Measurements from ENCODE around the gene FRS2.

DNA sequence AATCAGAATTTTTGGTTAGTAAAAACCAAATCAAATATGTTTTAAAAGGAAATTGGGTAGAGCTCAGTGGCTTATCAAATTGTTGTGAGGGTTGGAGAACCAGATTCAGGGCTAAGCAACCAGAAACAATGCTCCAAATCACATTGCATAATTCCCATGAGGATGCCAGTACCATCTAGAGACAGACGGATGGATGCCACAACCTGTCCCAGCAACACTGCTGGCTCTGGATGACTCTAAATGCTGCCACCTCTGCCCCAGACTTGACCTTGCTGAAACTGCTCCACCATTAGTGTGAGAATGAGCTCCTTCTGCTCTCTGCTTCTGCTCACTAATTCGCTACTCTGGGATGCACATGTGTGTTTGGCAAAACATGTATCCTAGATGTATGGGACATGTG, 43.9 kb downstream of the FRS2 start:
- TF ChIP-seq, protein P1, sequence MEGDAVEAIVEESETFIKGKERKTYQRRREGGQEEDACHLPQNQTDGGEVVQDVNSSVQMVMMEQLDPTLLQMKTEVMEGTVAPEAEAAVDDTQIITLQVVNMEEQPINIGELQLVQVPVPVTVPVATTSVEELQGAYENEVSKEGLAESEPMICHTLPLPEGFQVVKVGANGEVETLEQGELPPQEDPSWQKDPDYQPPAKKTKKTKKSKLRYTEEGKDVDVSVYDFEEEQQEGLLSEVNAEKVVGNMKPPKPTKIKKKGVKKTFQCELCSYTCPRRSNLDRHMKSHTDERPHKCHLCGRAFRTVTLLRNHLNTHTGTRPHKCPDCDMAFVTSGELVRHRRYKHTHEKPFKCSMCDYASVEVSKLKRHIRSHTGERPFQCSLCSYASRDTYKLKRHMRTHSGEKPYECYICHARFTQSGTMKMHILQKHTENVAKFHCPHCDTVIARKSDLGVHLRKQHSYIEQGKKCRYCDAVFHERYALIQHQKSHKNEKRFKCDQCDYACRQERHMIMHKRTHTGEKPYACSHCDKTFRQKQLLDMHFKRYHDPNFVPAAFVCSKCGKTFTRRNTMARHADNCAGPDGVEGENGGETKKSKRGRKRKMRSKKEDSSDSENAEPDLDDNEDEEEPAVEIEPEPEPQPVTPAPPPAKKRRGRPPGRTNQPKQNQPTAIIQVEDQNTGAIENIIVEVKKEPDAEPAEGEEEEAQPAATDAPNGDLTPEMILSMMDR (conservative IDR thresholded peaks at IDR 0.05): no peak
- TF ChIP-seq EZH2 (IDR thresholded peaks at IDR 0.05; ENCODE audit: low read depth): no peak

Data from PC-9 (cell line).